GM21723 (cell line): ENCODE data around the gene SEPTIN10.
A peak's percentile ranks its signal among the peaks of the same experiment; 100 is the strongest.
"Not testable (repeated sequence)": the region's sequence is repeated elsewhere in the genome, so short reads cannot be mapped to it uniquely, and the experiment has no call there.

Experiments
- ATAC-seq: cut with Tn5 transposase; IDR thresholded peaks from one replicate; pipeline ENCODE4 v1.9.1; 2021; ENCODE audit warnings: mild to moderate bottlenecking, moderate library complexity; ENCODE audit not compliant: unreplicated experiment

The SEPTIN10 gene

GRCh38 chr2:109607766-109608165, 6.0 kb downstream of the SEPTIN10 start:
- ATAC-seq: no peak

GRCh38 chr2:109604597-109604996, 9.2 kb downstream of the SEPTIN10 start:
- ATAC-seq: no peak

GRCh38 chr2:109602617-109603188, 11.1 kb downstream of the SEPTIN10 start:
- ATAC-seq: no peak

GRCh38 chr2:109601783-109602182, 12.0 kb downstream of the SEPTIN10 start:
- no peak for ATAC-seq

- ATAC-seq: no peak
These were observed 16.5 kb downstream of the SEPTIN10 start for GRCh38 chr2:109597283-109597682.

GRCh38 chr2:109595644-109596043, 18.1 kb downstream of the SEPTIN10 start:
- no peak for ATAC-seq

GRCh38 chr2:109594246-109594885, 19.4 kb downstream of the SEPTIN10 start:
- no peak for ATAC-seq

- ATAC-seq: no peak
These were observed 20.9 kb downstream of the SEPTIN10 start for GRCh38 chr2:109592905-109593304.

- no peak for ATAC-seq
These were observed 22.6 kb downstream of the SEPTIN10 start for GRCh38 chr2:109591206-109591605.

- ATAC-seq: no peak
These were observed 27.1 kb downstream of the SEPTIN10 start for GRCh38 chr2:109586687-109587086.

GRCh38 chr2:109582928-109583895, 30.6 kb downstream of the SEPTIN10 start:
- ATAC-seq: peak; percentile 63

GRCh38 chr2:109577630-109578029, 36.1 kb downstream of the SEPTIN10 start:
- not testable (repeated sequence) for ATAC-seq

GRCh38 chr2:109575373-109575772, 38.4 kb downstream of the SEPTIN10 start:
- ATAC-seq: no peak

- ATAC-seq: no peak
These were observed 49.7 kb downstream of the SEPTIN10 start for GRCh38 chr2:109563980-109564550.

GRCh38 chr2:109563288-109563687, 50.5 kb downstream of the SEPTIN10 start:
- ATAC-seq: no peak

- no peak for ATAC-seq
These were observed 51.3 kb downstream of the SEPTIN10 start for GRCh38 chr2:109562421-109562820.

GRCh38 chr2:109560265-109560664, 53.5 kb downstream of the SEPTIN10 start:
- no peak for ATAC-seq

- no peak for ATAC-seq
These were observed 55.5 kb downstream of the SEPTIN10 start for GRCh38 chr2:109558076-109558882.

- no peak for ATAC-seq
These were observed 56.5 kb downstream of the SEPTIN10 start for GRCh38 chr2:109557309-109557708.

GRCh38 chr2:109555346-109555900, 58.3 kb downstream of the SEPTIN10 start:
- no peak for ATAC-seq
